GM23338 (cell line): ENCODE measurements around the gene MTARC2. TPM values are rescaled to one million over a fixed set of nuclear protein-coding genes. Genes with fewer than 3 reads are reported as not detected.

Experiments
- ATAC-seq: fragments of 200-7000 bp; cut with Tn5 transposase; 3 replicates; pipeline ENCODE4 v1.9.1; 2020
- DNase-seq: peaks from one replicate; pipeline ENCODE4 v3.0.0-alpha.2; 2015; ENCODE audit warnings: low spot score
- H2AFZ ChIP-seq: fragments of 200-600 bp; sonication (generic); 2 replicates; pipeline ENCODE4 v1.8.0; 2016; ENCODE audit warnings: antibody characterized with exemption, mild to moderate bottlenecking, moderate library complexity
- H3F3A ChIP-seq: fragments of 200-600 bp; sonication (generic); replicated peaks from 2 replicates; pipeline ENCODE4 v1.8.0; 2017; ENCODE audit warnings: antibody characterized with exemption, mixed run types, low read depth
- H3K27ac ChIP-seq: fragments of 200-600 bp; sonication (generic); 2 replicates; pipeline ENCODE4 v1.6.1; 2016; ENCODE audit warnings: low read depth
- H3K27me3 ChIP-seq: fragments of 200-600 bp; sonication (generic); 2 replicates; pipeline ENCODE4 v1.8.0; 2016; ENCODE audit warnings: mild to moderate bottlenecking, mixed run types, moderate library complexity; ENCODE audit not compliant: insufficient read depth
- H3K36me3 ChIP-seq: fragments of 200-600 bp; sonication (generic); 2 replicates; pipeline ENCODE4 v1.8.0; 2016; ENCODE audit warnings: mild to moderate bottlenecking; ENCODE audit not compliant: insufficient read depth
- H3K4me1 ChIP-seq: fragments of 200-600 bp; sonication (generic); 2 replicates; pipeline ENCODE4 v1.8.0; 2016; ENCODE audit warnings: mild to moderate bottlenecking, moderate library complexity; ENCODE audit not compliant: insufficient read depth
- H3K4me2 ChIP-seq: fragments of 200-600 bp; sonication (generic); 2 replicates; pipeline ENCODE4 v1.7.1; 2017; ENCODE audit warnings: mixed run types
- H3K4me3 ChIP-seq: fragments of 200-600 bp; sonication (generic); 2 replicates; pipeline ENCODE4 v1.6.1; 2016; ENCODE audit warnings: mixed run types
- H3K79me2 ChIP-seq: fragments of 200-600 bp; sonication (generic); replicated peaks from 2 replicates; pipeline ENCODE4 v1.8.0; 2017; ENCODE audit warnings: mild to moderate bottlenecking; ENCODE audit not compliant: insufficient read depth
- H3K9me2 ChIP-seq: fragments of 200-600 bp; sonication (generic); 2 replicates; pipeline ENCODE4 v1.8.0; 2017; ENCODE audit not compliant: insufficient read depth
- H4K20me1 ChIP-seq: fragments of 200-600 bp; sonication (generic); replicated peaks from 2 replicates; pipeline ENCODE4 v1.8.0; 2017; ENCODE audit warnings: mild to moderate bottlenecking; ENCODE audit not compliant: insufficient read depth
- H3K27ac Mint-ChIP-seq: 2 replicates; pipeline ENCODE4 v1.8.0; 2020; ENCODE audit warnings: inconsistent platforms, mild to moderate bottlenecking, moderate library complexity, mixed read lengths
- H3K27me3 Mint-ChIP-seq: 3 replicates; pipeline ENCODE4 v1.8.0; 2022; ENCODE audit warnings: low read depth, mild to moderate bottlenecking, moderate library complexity, mixed read lengths, inconsistent platforms; ENCODE audit not compliant: insufficient read depth, poor library complexity
- H3K36me3 Mint-ChIP-seq: 3 replicates; pipeline ENCODE4 v1.8.0; 2021; ENCODE audit warnings: low read depth, mild to moderate bottlenecking, inconsistent platforms, moderate library complexity, mixed read lengths
- H3K4me1 Mint-ChIP-seq: 3 replicates; pipeline ENCODE4 v1.8.0; 2020; ENCODE audit warnings: mild to moderate bottlenecking, inconsistent platforms, mixed read lengths
- H3K4me3 Mint-ChIP-seq: 3 replicates; pipeline ENCODE4 v1.8.0; 2021; ENCODE audit warnings: moderate library complexity, mild to moderate bottlenecking, inconsistent platforms, mixed read lengths
- H3K9me3 Mint-ChIP-seq: 3 replicates; pipeline ENCODE4 v1.8.0; 2020; ENCODE audit warnings: moderate library complexity, mild to moderate bottlenecking, inconsistent platforms, mixed read lengths
- CREB1 ChIP-seq: fragments of 250-450 bp; sonication (Bioruptor Pico); IDR thresholded peaks from 2 replicates; pipeline ENCODE4 v1.5.0; 2020; ENCODE audit warnings: low read depth, mild to moderate bottlenecking, moderate library complexity
- CTCF ChIP-seq, 2 experiments: fragments of 200-600 bp in 1 of 2; sonication (generic) in 1 of 2; conservative IDR thresholded peaks; 2 replicates each; pipeline versions ENCODE4 v1.5.1 to v1.6.1; 2016 to 2017; ENCODE audit warnings: antibody characterized with exemption in 2 of 2, low read depth in 2 of 2, mild to moderate bottlenecking in 2 of 2, moderate library complexity in 1 of 2
- ETS1 ChIP-seq: IDR thresholded peaks from 2 replicates; pipeline ENCODE4 v1.6.1; 2016; ENCODE audit warnings: antibody characterized with exemption
- EZH2phosphoT487 ChIP-seq: fragments of 200-600 bp; sonication (generic); IDR thresholded peaks from one replicate; pipeline ENCODE4 v1.8.1; 2018; ENCODE audit warnings: antibody characterized with exemption; ENCODE audit not compliant: unreplicated experiment
- POLR2AphosphoS5 ChIP-seq: IDR thresholded peaks from 2 replicates; pipeline ENCODE4 v1.6.1; 2016; ENCODE audit warnings: antibody characterized with exemption, low read depth
- REST ChIP-seq: IDR thresholded peaks from one replicate; pipeline ENCODE4 v1.6.1; 2018; ENCODE audit warnings: antibody characterized with exemption; ENCODE audit not compliant: unreplicated experiment
- ZNF114 ChIP-seq: fragments of 250-450 bp; sonication (Bioruptor Pico); IDR thresholded peaks from 2 replicates; pipeline ENCODE4 v1.5.0; 2020; ENCODE audit warnings: mild to moderate bottlenecking, moderate library complexity
- ZNF331 ChIP-seq: fragments of 250-450 bp; sonication (Bioruptor Pico); IDR thresholded peaks from 2 replicates; pipeline ENCODE4 v1.5.0; 2020; ENCODE audit warnings: low read depth, mild to moderate bottlenecking, moderate library complexity
- ZNF462 ChIP-seq: fragments of 250-450 bp; sonication (Bioruptor Pico); IDR thresholded peaks from 2 replicates; pipeline ENCODE4 v1.5.0; 2020; ENCODE audit warnings: mild to moderate bottlenecking, moderate library complexity
- polyA plus RNA-seq: library from polyadenylated mRNA; unstranded; fragments of >200 nt; fragmentation: Nextera tagmentation; extraction: Ambion mirVana; gene quantifications from 2 replicates; pipeline ENCODE4 v1.2.1, GENCODE V29; 2016
- total RNA-seq: library from RNA; depleted of rRNA; stranded (reverse); fragments of >200 nt; shearing (Covaris generic); gene quantifications from 2 replicates; pipeline ENCODE4 v1.2.3, GENCODE V29; 2014

Gene MTARC2
- total and polyA plus RNA-seq, 2 experiments from 2014 or later: 4.1 to 8.0 TPM

GRCh38 chr1:220828179-220828490 is 80.0 kb downstream of the MTARC2 start:
- TF ChIP-seq ZNF114: no peak
- no peak for TF ChIP-seq REST
- TF ChIP-seq ETS1: no peak
- no peak for TF ChIP-seq CTCF (conservative IDR thresholded peaks at IDR 0.05; ENCODE audit: low read depth in 2 of 2)
- no peak for TF ChIP-seq ZNF462 (CRISPR knock-in tag)
- TF ChIP-seq EZH2phosphoT487: no peak
- TF ChIP-seq ZNF331 (CRISPR knock-in tag): no peak
- no peak for TF ChIP-seq CREB1
- TF ChIP-seq POLR2AphosphoS5: no peak
- no peaks in the 10 kb centered on the region; the same call in 1 of the 2 replicates for H3K36me3 ChIP-seq
- H4K20me1 ChIP-seq: no peaks in the 10 kb centered on the region
- no peak overlapping the region for H3K27ac ChIP-seq
- H3K36me3 Mint-ChIP-seq: 0 out of 3 replicates have a peak, but pooled peaks cover 3% of the 10 kb centered on the region
- H3K27me3 ChIP-seq: no peaks in the 10 kb centered on the region
- H3K4me3 ChIP-seq: no peak overlapping the region
- H2AFZ ChIP-seq: no peak overlapping the region
- no peak for ATAC-seq
- H3K27ac Mint-ChIP-seq: no peak overlapping the region
- DNase-seq: no peak
- no peaks in the 10 kb centered on the region for H3F3A ChIP-seq
- peaks cover 2% of the 10 kb centered on the region for H3K27me3 Mint-ChIP-seq
- no peaks in the 10 kb centered on the region for H3K4me1 ChIP-seq
- H3K9me3 Mint-ChIP-seq: no peaks in the 10 kb centered on the region
- H3K4me3 Mint-ChIP-seq: no peak overlapping the region
- H3K79me2 ChIP-seq: no peaks in the 10 kb centered on the region
- peaks cover 14% of the 10 kb centered on the region for H3K4me1 Mint-ChIP-seq
- no peaks in the 10 kb centered on the region for H3K9me2 ChIP-seq
- no peak overlapping the region for H3K4me2 ChIP-seq
